NCI-H187 treated with DMSO at 0.1 percent for 48 hours (cell line): ENCODE results near the gene OLFM1.

Experiments used
- DNase-seq: peaks from one replicate; lab custom pipeline; 2025; lab: John Stamatoyannopoulos, UW

The OLFM1 gene

DNA sequence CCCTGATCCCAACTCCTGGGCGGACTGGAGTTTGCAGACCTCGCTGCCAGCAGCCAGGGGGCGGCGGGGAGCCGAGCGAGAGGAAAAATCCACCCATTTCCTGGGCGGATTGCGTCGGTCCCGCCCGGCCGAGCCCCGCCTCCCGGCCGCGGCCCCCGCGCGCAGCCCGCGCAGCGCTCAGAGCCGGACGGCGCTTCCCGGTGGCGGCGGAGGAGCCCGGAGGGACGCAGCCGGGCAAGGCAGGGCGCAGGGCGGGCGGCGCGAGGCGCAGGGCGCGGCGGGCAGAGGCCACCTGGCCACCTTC lies at the start of gene OLFM1:
Gene OLFM1, plus strand, starts transcription at position 180 of the 304 bp plus-strand sequence. CDS start 322 bp downstream, outside the sequence.
- DNase-seq, result no peak

DNA sequence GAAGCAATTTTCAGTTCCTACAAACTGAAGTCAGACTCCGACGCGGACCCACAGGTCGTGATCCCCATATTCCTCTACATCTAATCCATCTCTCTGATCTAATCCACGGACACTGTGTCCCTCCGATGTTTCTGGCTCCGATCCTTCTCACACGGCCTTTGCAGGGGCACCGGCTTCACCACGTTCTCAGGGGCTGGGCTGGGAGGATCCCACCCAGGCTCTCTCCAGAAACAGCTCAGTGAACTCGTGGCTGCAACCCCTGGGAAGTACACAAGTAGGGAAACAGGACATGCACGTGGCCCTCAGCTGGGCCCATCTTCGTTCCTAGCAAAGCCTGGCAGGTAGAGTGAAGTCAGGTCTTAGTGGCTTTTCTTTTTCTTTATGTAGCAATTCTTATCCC lies 49.1 kb upstream of the OLFM1 start:
- no peak for DNase-seq

DNA sequence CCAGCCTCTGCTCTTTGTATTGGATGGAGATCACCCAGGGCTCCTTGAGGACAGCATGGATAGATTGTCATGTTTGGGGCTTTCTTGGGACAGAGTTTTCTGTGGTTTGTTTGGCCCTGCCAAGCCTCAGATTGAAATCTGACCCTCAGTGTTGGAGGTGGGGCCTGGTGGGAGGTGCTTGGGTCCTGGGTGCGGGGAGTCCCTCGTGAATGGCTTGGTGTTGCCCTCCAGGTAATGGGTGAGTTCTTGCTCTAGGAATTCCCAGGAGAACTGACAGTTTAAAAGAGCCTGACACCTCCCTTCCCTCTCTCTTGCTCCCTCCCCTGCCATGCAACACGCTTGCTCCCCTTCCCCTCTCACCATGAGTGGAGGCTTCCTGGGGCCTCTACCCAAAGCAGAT lies 48.6 kb upstream of the OLFM1 start:
- DNase-seq, result no peak

DNA sequence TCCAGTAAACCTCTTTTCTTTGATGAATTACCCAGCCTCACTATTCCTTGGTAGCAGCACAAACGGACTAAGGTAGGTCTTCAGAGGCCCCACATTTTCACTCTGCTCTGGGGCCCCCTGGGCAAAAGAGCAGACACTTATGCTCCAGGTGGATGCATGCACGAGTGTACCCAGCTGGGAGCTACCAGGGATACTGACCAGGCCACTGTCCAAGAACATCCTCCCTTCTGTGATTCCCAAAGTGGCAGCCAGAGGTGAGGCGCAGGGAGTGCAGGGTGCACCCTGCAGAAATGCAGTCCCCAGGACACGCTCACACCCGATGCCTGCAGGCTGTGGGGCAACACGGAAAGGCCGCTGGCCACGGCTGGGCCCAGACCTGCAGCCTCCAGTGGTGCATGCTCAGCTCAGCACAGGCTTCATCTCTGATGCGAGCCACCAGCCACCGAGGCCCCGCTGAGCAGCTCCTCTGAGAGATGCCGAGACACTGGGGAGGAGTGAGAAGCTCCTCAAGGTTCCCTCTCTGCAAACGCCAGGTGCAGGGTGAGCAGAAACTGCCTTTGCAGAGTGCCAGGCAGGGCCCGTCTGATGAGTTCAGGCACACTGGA lies 48.1 kb upstream of the OLFM1 start:
- DNase-seq, result no peak

DNA sequence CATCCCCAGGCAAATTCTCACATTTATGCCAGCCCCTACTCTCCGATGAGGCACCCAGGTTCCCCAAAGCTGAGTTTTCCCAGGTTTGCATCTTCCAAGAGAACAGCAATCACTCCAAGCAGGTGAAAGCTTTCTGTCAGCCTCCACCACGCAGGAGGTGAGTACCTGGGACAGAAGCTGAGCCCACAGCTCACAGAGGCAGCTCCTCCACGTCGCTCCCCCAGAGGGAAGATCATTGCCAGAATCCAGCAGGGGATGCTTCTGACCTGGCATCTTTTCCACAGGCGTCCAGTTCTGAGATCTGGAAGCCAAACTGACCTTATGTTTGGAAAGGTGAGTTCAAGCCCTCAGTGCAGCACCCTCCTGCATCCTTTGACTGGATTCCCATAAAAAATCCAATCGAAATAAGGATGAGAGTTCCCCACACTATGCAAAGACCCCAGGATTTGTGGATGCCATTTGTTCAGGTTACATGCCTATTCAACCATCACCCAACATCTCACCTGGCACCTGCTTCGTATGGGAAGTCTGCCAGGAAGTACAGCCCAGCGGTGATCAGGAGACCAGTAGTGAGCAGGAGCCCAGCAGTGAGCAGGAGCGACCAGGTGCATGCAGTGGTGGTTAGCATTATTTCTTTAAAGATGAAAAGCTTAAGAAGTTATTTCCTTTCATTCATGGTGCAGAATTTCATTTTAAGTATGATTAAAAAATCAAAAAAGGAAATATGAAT lies 47.4 kb upstream of the OLFM1 start:
- DNase-seq, result no peak

DNA sequence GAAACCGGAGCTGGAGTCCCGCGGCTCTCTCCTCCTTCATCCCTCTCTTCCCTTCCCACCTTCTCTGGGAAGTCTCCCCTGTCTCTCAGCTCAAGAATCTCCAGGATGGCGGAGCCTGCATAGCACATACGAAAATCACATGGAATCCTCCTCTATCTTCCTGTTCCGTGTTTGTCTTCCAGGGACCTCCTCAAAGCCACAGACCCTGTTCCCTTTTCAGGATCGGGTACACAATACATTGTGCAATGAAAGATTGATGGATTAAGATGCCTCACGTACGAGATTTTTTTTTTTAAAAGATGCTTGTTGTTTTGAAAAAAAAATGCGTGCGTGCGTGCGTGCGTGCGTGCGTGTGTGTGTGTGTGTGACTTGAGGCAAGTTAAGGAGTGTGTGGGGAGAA lies 46.6 kb upstream of the OLFM1 start:
- no peak for DNase-seq

DNA sequence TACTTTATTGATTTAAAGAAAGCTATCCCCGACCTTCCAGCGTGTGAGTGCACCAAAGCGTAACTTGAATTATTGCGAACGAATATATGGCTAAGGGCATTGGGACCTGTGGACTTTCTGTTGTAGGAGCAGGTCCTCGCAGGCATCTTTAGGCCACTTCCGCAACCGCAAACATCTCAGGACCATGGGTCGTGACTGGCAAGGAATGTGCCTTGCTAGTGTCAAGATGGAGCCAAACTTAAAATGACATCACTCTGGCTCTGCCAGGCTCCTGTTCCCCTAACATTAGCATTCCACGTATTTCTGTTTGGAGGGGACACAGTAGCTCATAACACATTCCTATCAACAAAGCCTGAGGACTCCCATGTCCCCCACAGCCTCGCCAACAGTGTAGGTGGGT lies 44.1 kb upstream of the OLFM1 start:
- DNase-seq, result no peak

DNA sequence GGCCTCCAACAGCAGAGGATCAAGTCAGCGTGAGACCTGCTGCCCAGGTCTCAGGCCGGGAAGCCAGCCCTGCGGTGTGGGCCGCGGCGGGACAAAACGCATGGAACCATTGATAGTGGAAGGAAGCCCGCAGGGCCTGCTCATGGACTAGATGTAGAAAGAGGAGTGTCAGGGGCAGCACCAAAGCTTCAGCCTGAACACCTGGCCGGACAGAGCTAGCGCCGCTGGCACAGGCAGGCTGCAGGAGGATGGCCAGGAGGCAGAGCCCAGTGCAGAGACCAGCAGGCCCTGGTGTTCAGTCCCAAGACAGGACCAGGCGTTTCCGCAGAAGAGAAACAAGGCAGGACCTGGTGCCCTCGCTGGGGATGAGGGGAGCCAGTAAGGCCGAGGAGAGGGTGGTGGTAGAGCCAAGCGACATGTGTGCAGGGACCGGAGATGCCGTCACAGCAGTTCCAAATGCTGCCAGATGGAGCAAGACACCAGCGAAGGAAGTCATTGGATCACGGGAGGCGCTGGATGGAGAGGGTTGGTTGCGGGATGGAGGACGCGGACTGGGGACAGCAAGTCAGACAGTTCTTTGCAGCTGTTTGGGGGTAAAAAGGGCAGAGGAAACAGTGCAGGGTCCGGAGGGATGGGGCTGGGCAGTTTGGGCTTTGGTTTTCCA lies 42.1 kb upstream of the OLFM1 start:
- DNase-seq, result no peak

DNA sequence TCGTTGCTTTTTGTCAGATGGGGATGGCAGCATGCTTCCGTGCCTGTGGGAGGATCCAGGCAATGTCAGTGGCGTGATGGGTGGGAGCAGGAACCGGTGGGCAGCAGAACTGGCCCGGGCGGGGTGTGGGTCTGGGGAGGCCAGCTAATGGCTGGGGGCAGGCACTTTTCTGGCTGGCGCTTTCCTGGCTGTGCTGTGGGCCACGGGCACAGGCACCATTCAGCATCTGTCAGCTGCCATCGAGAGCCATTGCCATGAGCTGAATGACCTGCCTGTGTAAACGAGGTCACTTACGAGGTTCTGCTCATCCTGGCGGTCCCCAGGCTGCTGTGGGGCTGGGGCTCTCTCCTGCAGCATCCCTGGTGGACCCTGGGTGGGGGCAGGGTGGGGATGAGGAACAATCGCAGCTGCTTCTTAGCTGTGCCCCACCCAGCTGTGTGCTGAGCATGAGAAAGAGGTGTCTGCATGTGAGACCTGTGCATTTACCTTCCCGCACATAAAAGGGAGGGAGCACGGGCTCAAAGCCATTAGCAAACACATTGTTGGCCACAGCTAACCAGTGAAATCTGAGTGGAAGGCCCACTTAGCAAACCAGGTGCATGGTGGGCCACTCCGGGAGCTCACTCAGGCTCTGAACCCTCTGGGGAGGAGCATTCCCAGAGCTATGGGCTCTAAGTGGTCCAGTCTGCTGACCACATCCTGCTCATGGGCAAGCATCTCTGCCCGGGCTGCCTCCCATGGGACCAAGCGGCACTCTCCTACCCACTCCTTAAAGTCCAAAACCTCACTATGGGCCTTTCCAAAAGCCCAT lies 41.3 kb upstream of the OLFM1 start:
- DNase-seq, result no peak

DNA sequence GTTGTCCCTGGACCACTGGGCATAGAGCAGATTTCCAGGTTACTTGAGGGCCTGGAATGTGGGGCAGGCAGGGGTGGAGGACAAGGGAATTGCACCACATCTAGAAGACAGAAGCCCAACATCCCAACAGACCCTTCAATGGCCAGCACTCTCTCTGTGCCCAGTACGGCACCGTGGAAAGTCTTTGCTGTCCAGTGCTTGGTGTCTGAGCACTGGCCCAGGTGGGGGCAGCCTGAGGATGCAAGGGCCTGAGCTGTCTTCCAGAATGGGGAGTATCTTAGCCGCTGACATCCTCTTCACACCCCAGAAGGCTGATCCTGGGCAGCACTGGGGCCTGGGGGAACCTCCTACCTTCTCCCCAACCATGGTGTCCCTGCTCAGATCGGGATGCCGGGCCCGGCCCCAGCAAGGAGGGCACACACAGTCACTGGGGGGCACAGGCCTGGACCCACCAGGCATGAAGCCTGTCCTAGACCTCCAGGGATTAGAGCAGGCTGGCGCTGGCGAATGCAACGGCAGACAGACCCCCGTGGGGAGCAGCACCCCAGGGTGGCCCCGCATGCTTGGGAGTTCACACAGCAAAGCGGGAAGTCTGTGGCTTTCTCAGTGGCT lies 40.6 kb upstream of the OLFM1 start:
- no peak for DNase-seq

DNA sequence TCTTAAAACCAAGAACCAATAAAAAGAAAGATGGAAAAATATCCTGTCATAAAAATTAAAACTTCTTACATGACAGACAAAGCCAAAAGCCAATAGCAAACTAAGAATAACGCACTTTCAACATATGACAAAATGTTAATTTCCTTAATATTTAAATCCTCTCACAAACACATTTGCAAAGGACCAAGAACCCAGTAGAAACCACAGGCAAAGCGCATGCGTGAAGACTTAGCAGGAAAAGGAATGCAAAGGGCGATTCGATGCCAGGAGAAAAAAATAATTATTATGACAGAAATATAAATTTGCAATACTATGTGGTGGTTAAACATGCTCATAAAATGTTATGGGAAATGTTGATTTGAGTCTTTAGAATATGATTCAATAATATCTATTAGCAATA lies 39.9 kb upstream of the OLFM1 start:
- no peak for DNase-seq

DNA sequence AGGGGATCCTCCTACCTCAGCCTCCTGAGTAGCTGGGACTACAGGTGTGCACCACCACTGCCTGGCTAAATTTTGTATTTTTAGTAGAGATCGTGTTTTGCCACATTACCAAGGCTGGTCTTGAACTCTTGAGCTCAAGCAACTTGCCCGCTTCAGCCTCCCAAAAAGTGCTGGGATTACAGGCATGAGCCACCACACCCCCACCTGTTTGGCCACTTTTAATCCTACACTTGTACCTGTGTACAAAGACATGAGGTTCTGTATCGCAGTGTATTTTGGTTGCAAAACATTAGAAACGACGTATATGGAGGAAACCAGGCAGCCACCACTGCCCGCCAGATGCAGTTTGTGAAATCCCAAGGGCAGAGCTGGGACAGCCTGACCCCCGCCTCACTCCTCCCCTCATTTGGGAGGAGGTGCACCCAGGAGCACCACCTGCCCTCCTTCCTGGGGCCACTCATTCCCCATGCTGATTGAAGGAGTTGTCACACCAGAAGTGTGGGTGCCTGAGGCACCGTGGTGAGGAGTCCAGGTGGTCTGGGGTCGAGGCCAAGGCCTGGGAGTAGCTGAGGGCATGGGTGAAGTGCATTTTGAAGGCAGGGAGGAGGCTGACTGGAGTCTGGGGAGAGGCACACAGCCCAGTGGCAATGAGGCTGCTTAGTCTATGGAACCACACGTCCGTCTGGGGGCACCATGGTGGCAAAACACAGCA lies 39.3 kb upstream of the OLFM1 start:
- DNase-seq, result no peak

DNA sequence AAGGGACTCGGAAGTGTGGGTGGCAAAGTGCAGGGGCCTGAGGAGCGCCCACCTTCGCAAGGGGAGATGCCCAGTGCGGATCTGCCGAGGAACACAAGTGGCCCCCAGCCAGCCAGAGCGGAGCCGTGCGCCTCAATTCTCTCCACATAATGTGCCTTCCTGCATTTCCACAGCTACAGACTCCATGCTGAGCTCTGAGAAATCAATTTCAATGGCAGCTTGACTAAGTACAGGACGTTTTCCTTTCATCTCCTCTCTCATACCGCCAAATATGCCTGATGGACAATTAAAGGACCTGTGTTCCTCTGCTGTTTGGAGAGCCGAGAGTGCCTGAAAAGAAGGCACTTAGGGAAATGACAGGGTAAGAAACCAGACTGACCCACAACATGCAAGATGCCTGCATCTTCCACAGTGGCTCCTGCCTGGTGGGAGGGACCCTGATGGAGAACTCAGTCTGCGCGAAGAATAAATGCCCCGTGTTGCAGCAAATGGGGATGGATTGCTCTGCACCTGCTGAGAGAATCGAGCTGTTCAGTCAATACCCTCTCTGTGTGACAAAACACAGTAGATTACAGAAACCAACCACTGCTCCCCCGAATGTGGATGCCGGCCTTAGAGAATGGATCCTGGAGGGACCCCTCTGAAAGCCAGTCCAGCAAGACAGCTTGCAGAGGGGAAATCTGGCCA lies 38.6 kb upstream of the OLFM1 start:
- DNase-seq, result no peak

DNA sequence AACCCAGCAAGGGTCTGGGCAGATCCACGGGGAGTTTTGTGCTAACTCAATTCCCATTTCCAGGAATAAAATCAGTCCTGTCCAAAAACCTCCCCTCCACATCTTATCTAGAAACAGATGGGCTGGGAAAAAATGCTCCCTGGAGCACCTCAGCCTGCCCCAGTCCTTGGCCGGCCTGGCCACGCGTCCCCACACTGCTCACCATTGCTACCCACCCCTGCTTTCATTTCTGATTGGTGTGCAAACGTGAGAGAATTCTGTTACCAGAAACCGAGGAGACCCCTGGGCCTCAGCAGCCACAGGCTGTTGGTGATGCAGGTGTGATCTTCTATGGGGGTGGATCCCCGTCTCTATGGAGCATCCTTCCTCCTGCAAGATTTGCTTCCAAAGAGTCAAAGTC lies 38.0 kb upstream of the OLFM1 start:
- no peak for DNase-seq

DNA sequence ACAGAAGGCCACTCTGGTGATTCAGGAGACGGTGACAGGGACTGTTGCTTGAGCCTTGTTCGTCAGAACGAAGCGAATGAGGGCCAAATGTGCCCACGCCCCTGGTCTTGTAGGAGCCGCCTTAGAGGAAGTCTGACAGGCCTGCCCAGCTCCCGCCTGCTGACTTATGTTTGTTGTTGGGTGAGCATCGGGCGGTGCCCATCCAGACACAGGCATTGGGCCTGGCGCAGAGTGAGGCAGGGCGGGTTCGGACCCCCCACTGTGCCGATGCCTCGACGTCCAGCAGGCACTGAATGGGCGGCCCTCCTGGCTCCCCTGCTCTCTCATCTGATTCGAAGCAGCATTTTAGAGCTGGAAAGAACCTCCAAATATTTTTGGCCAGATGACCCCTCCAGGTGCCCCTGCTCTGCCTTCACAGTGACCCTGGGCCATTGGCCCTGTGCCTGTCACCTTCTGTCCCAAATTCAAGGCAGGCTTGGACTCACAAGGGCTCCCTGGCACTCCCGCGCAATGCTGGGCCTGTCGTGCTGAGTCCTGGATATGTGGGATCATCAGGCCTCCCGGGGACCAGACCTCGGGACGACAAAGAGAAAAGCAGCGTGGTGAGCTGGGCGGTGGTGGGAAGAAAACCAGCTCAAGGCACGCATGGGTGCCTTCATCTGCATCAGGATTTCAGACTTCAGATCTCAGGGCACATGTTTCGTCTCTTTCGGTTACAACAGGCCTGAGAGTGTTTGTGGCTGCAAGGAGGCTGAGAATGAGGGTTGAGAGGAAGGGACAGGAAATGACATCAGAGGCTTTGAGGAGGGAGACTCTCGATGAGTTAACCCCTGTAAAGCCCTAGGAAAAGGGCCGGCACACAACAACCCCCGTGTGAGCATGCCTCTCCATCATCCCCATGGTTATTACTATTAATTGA lies 37.1 kb upstream of the OLFM1 start:
- no peak for DNase-seq

DNA sequence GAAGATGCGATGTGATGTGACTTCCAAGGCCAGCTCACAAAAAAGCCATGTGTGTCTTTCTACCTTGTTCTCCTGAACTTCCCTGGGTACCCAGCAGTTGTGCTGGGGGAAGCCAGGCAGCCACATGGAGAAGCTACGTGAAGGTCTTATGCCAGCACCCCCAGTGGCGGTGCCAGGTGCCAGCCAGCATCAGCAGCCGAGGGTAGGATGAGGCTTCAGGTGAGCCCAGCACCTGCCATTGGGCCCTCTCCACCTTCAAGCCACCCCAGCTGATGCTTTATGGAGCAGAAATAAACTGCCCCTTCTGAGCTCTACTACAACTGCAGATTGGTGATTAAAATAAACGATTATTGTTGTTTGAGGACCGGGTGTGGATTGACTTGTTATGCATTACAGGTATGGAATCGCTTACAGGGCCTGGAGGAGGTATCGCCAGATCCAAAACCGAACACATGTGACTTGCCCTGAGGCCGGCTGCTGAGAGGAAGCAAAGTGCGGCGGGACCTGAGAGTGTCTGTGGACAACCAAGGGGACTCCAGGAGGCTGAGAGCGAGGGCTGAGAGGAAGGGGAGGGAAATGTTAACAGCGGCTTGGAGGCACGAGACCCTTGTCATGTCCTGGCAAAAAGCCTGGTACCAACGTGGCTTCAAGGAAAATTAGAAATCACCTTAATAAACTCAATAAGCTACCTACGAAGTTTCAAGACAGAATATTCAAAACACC lies 36.0 kb upstream of the OLFM1 start:
- DNase-seq, result no peak

DNA sequence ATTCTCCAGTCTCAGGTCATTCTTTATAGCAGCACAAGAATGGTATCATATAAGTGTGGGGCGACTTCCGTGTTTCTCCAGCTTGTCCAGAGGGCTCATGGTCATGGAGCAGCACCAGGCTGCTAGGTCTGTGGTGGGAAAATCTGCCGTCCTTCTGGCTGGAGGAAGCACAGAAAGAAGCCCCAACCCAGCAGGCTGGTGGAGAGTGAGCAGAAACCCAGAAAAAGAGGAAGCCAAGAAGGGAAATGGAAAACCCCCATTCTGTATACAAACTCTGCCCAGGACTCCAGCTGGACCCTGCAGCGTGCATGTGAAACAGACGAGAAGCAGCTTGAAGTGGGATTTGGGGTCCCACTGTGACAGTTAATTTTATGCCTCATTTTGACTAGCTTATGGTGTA lies 34.3 kb upstream of the OLFM1 start:
- no peak for DNase-seq

DNA sequence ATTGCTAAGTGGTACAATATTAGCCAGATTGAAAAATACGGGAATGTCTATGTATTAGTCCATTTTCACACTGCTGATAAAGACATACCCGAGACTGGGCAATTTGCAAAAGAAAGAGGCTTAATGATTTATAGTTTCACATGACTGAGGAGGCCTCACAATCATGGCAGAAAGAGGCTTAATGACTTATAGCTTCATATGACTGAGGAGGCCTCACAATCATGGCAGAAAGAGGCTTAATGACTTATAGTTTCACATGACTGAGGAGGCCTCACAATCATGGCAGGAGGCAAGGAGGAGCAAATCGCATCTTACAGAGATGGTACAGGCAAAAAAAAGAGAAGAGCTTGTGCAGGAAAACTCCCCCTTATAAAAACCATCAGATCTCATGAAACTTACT lies 32.3 kb upstream of the OLFM1 start:
- DNase-seq, result no peak

DNA sequence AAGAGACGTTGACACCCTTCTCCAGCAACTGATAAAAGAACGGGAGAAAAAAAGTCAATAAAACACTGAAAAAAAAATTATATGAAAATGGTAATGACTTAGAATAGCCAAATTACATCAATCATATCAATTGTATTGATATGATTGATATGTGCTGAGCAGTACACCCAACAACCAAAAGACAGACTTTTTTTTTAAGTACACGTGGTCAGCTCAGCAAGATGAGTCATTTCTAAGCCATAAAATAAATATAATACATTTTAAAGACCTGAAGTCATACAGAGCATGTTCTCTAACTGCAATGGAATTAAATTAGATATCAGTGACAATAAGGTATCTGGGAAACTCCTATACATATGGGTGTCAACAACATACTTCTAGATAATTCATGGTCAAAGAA lies 30.9 kb upstream of the OLFM1 start:
- DNase-seq, result no peak
